ENCODE measurements around the gene SETD1A.

SETD1A gene

DNA sequence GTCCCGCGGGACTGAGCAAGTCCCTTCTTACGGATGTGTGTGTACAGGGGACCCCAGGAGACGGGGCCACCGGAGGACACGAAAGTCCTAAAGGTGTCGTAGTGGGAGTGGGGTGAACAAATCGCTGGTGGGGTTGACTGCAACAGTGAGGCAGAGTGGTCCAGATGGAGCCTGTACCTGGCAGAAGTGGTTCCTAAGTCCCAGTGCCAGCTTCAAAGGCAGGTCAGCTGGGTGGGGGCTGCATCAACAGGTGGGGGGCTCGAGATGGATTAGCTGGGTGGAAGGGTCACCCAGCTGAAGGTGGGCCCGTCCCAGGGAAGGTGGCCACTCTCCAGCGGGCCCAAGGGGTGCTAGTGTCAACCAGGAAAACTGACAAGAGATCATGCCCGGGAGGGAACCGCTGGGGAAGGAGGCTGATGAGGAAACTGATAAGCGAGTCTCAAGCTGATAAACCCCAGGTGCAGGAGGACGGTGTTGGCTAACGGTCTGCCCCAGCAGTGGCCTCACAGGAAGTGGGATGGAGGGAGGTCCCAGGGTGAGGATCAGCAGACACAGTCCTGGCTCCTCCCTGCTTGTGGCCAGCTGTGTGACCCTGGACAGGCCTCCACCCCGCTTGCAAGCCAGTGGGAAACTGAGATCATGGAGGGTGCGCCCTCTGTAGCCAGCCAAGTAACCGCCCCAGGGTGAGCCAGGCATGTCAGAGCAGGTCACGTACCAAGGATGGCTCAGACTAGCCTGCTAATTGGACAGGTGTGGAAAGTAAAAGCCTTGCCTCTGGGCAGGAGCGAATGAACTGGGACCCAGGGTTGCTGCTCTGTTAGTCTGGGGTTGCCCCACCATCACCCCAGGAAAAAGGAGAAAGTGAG, 7.7 kb upstream of the SETD1A start:
- Histone ChIP-seq H3K4me1 (ENCODE audit: low read length) (peaks cover 10% of the 10 kb centered on the region), H2AFZ (ENCODE audit: low read depth, low read length) (no peak overlapping the region), H3K9ac (ENCODE audit: low read length) (peak overlapping the region; percentile 100), H3K4me2 (ENCODE audit: low read length) (peak overlapping the region; percentile 91), H3K4me3 (ENCODE audit: low read length) (peak overlapping the region; percentile 100), H4K20me1 (ENCODE audit: insufficient read depth, low read length) (peaks cover 8% of the 10 kb centered on the region; the same call in 1 of the 2 replicates), H3K27me3 (ENCODE audit: low read depth, low read length) (no peaks in the 10 kb centered on the region), H3K36me3 (replicated peaks; ENCODE audit: low read depth, low read length) (peaks cover 7% of the 10 kb centered on the region), H3K79me2 (ENCODE audit: low read length) (peaks cover 23% of the 10 kb centered on the region), H3K27ac (ENCODE audit: low read length) (peak overlapping the region; percentile 77), H3K9me3 (ENCODE audit: insufficient read depth, low read length) (no peaks in the 10 kb centered on the region)
- TF ChIP-seq, protein P1, sequence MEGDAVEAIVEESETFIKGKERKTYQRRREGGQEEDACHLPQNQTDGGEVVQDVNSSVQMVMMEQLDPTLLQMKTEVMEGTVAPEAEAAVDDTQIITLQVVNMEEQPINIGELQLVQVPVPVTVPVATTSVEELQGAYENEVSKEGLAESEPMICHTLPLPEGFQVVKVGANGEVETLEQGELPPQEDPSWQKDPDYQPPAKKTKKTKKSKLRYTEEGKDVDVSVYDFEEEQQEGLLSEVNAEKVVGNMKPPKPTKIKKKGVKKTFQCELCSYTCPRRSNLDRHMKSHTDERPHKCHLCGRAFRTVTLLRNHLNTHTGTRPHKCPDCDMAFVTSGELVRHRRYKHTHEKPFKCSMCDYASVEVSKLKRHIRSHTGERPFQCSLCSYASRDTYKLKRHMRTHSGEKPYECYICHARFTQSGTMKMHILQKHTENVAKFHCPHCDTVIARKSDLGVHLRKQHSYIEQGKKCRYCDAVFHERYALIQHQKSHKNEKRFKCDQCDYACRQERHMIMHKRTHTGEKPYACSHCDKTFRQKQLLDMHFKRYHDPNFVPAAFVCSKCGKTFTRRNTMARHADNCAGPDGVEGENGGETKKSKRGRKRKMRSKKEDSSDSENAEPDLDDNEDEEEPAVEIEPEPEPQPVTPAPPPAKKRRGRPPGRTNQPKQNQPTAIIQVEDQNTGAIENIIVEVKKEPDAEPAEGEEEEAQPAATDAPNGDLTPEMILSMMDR (IDR thresholded peaks at IDR 0.05; ENCODE audit: low read depth, low read length): peak; percentile 33
- TF ChIP-seq EZH2phosphoT487 (IDR thresholded peaks at IDR 0.05; ENCODE audit: low read depth): no peak

DNA sequence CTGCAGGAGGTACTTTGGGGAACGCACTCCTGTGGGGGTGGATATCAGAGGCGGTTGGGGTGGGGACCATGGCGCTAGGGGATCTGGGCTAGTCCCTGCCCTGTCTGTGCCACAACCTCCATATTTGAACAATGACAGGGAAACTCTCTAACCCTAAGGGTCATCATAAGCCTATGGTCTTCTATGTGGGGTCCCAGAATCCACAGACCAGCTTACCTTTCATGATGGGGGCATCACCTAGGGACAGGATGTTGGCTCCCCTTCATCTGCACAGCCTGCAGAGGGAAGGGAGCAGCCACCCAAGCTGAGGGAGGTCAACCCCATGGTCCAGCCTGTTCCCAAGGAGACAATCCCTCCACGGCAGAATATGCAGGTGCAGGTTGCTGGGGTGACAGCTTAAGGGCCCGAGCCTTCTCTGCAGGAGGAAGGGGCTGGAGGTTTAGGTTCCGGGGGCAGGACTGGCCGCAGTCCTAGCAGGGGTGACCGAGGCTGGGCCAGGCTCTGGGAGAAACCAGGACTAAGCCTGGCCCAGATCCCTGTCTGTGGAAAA, 7.0 kb upstream of the SETD1A start:
- Histone ChIP-seq H3K27ac (ENCODE audit: low read length) (peak overlapping the region; percentile 77; the same call in 1 of the 2 replicates), H3K9me3 (ENCODE audit: insufficient read depth, low read length) (no peaks in the 10 kb centered on the region), H3K79me2 (ENCODE audit: low read length) (peaks cover 23% of the 10 kb centered on the region), H3K4me3 (ENCODE audit: low read length) (peak overlapping the region; percentile 100), H4K20me1 (ENCODE audit: insufficient read depth, low read length) (peaks cover 8% of the 10 kb centered on the region; the same call in 1 of the 2 replicates), H3K4me2 (ENCODE audit: low read length) (peak overlapping the region; percentile 91), H3K4me1 (ENCODE audit: low read length) (peaks cover 10% of the 10 kb centered on the region), H2AFZ (ENCODE audit: low read depth, low read length) (no peak overlapping the region), H3K9ac (ENCODE audit: low read length) (peak overlapping the region; percentile 100), H3K36me3 (replicated peaks; ENCODE audit: low read depth, low read length) (peaks cover 4% of the 10 kb centered on the region), H3K27me3 (ENCODE audit: low read depth, low read length) (no peaks in the 10 kb centered on the region)
- TF ChIP-seq, protein P1 (IDR thresholded peaks at IDR 0.05; ENCODE audit: low read depth, low read length): no peak
- TF ChIP-seq EZH2phosphoT487 (IDR thresholded peaks at IDR 0.05; ENCODE audit: low read depth): no peak

DNA sequence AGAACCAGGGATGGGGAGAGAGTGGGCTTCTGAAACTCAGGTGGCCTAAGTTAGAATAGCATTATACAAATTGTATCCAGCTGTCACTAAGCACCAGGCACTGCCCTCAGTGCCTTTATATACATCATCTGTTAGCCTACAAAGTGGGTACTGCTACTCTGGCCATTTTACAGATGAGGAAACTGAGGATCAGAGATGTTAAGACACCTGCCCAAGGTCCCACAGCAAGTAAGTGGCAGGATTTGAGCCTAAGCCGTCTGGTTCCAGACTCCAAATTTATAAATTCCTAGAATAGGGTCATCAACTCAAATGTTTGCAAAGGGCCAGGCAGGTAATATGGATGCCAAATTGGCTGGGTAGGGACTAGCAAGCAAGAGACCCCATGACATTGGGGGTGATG, 6.4 kb upstream of the SETD1A start:
- Histone ChIP-seq H3K27ac (ENCODE audit: low read length) (no peak overlapping the region), H3K4me2 (ENCODE audit: low read length) (no peak overlapping the region), H3K4me3 (ENCODE audit: low read length) (no peak overlapping the region), H3K9me3 (ENCODE audit: insufficient read depth, low read length) (no peaks in the 10 kb centered on the region), H2AFZ (ENCODE audit: low read depth, low read length) (no peak overlapping the region), H3K9ac (ENCODE audit: low read length) (no peak overlapping the region), H3K27me3 (ENCODE audit: low read depth, low read length) (no peaks in the 10 kb centered on the region), H3K36me3 (replicated peaks; ENCODE audit: low read depth, low read length) (peaks cover 4% of the 10 kb centered on the region), H4K20me1 (ENCODE audit: insufficient read depth, low read length) (peaks cover 8% of the 10 kb centered on the region; the same call in 1 of the 2 replicates), H3K79me2 (ENCODE audit: low read length) (peaks cover 24% of the 10 kb centered on the region), H3K4me1 (ENCODE audit: low read length) (peaks cover 13% of the 10 kb centered on the region)
- TF ChIP-seq, protein P1 (IDR thresholded peaks at IDR 0.05; ENCODE audit: low read depth, low read length): no peak
- TF ChIP-seq EZH2phosphoT487 (IDR thresholded peaks at IDR 0.05; ENCODE audit: low read depth): no peak

DNA sequence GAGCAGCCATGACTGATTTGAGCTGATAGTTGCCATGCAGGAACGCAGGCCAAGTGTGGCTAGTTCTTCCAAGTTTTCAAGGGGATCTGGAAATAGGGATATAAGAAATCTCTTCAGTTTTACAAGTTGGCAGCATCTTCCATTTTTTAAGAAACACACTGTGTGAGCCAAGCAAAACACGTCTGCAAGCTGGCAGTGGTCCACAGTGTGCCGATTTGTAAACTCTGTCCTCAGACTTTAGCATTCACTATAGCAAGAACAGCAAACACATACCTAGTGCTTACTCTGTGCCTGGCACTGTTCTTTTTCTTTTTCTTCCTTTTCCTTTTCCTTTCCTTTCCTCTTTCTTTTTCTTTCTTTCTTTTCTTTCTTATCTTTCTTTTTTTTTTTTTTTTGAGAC, 5.8 kb upstream of the SETD1A start:
- Histone ChIP-seq H3K79me2 (ENCODE audit: low read length) (peaks cover 29% of the 10 kb centered on the region), H3K4me3 (ENCODE audit: low read length) (no peak overlapping the region), H3K4me1 (ENCODE audit: low read length) (peaks cover 18% of the 10 kb centered on the region), H4K20me1 (ENCODE audit: insufficient read depth, low read length) (peaks cover 8% of the 10 kb centered on the region; the same call in 1 of the 2 replicates), H3K9me3 (ENCODE audit: insufficient read depth, low read length) (no peaks in the 10 kb centered on the region), H3K4me2 (ENCODE audit: low read length) (no peak overlapping the region), H3K27me3 (ENCODE audit: low read depth, low read length) (no peaks in the 10 kb centered on the region), H3K27ac (ENCODE audit: low read length) (no peak overlapping the region), H3K9ac (ENCODE audit: low read length) (no peak overlapping the region), H2AFZ (ENCODE audit: low read depth, low read length) (no peak overlapping the region), H3K36me3 (replicated peaks; ENCODE audit: low read depth, low read length) (peaks cover 4% of the 10 kb centered on the region)
- TF ChIP-seq, protein P1 (IDR thresholded peaks at IDR 0.05; ENCODE audit: low read depth, low read length): no peak
- TF ChIP-seq EZH2phosphoT487 (IDR thresholded peaks at IDR 0.05; ENCODE audit: low read depth): no peak
